CD4-positive, alpha-beta T cell treated with Interleukin-4 for 1 hour (primary cell): Measurements from ENCODE around the gene PLEKHA7.
"Not testable (repeated sequence)": the region's sequence is repeated elsewhere in the genome, so short reads cannot be mapped to it uniquely, and the experiment has no call there.

ENCODE experiments used
- DNase-seq, 2 donors: peaks; one replicate each; pipeline ENCODE4 v3.0.0-alpha.2; 2020 to 2022

Gene PLEKHA7

GRCh38 chr11:16876837-16877236 lies 137.4 kb downstream of the PLEKHA7 start:
- DNase-seq: no peak

- DNase-seq: no peak
These were observed 138.0 kb downstream of the PLEKHA7 start for GRCh38 chr11:16876053-16876752.

GRCh38 chr11:16874275-16874975 lies 139.8 kb downstream of the PLEKHA7 start:
- DNase-seq: no peak

- DNase-seq: no peak
These were observed 140.9 kb downstream of the PLEKHA7 start for GRCh38 chr11:16873289-16873688.

GRCh38 chr11:16871368-16871767 lies 142.8 kb downstream of the PLEKHA7 start:
- DNase-seq: no peak

GRCh38 chr11:16867097-16867496 lies 147.1 kb downstream of the PLEKHA7 start:
- no peak for DNase-seq

- not testable (repeated sequence) for DNase-seq
These were observed 149.8 kb downstream of the PLEKHA7 start for GRCh38 chr11:16864428-16864827.

GRCh38 chr11:16863389-16863788 lies 150.8 kb downstream of the PLEKHA7 start:
- DNase-seq: no peak

- no peak for DNase-seq
These were observed 151.5 kb downstream of the PLEKHA7 start for GRCh38 chr11:16862726-16863125.

GRCh38 chr11:16861862-16862261 lies 152.4 kb downstream of the PLEKHA7 start:
- no peak for DNase-seq

- DNase-seq: no peak
These were observed 153.6 kb downstream of the PLEKHA7 start for GRCh38 chr11:16860617-16861016.

- no peak for DNase-seq
These were observed 154.6 kb downstream of the PLEKHA7 start for GRCh38 chr11:16859651-16860050.

- DNase-seq: no peak
These were observed 157.0 kb downstream of the PLEKHA7 start for GRCh38 chr11:16857186-16857585.

- DNase-seq: no peak
These were observed 158.2 kb downstream of the PLEKHA7 start for GRCh38 chr11:16856022-16856471.

GRCh38 chr11:16854979-16855378 lies 159.2 kb downstream of the PLEKHA7 start:
- no peak for DNase-seq

GRCh38 chr11:16853859-16854258 lies 160.4 kb downstream of the PLEKHA7 start:
- DNase-seq: no peak

- DNase-seq: no peak
These were observed 160.9 kb downstream of the PLEKHA7 start for GRCh38 chr11:16853266-16853665.

- no peak for DNase-seq
These were observed 167.9 kb downstream of the PLEKHA7 start for GRCh38 chr11:16846305-16846704.

- DNase-seq: no peak
These were observed 169.9 kb downstream of the PLEKHA7 start for GRCh38 chr11:16844268-16844771.

- DNase-seq: no peak
These were observed 170.9 kb downstream of the PLEKHA7 start for GRCh38 chr11:16843294-16843693.

- DNase-seq: no peak
These were observed 172.2 kb downstream of the PLEKHA7 start for GRCh38 chr11:16841984-16842383.

- no peak for DNase-seq
These were observed 172.7 kb downstream of the PLEKHA7 start for GRCh38 chr11:16841481-16841880.

GRCh38 chr11:16840951-16841350 lies 173.3 kb downstream of the PLEKHA7 start:
- DNase-seq: no peak

GRCh38 chr11:16839821-16840220 lies 174.4 kb downstream of the PLEKHA7 start:
- no peak for DNase-seq
